OCI-LY7 (cell line): ENCODE data around the gene SYNM. TPM values are rescaled to one million over a fixed set of nuclear protein-coding genes. Genes with fewer than 3 reads are reported as not detected.

Experiments
- BruUV-seq: library from RNA; stranded (reverse); fragments of 400-500 nt; replicated peaks from 2 replicates; lab custom pipeline; 2021; lab: Mats Ljungman, UMichigan
- CTCF ChIA-PET: fragments of 300-600 bp; sonication (Branson Sonifier 250); formaldehyde crosslinking; loops from one replicate; lab custom pipeline; 2022; ENCODE audit warnings: antibody characterized with exemption; ENCODE audit not compliant: unreplicated experiment; lab: Charles Lee
- POLR2A ChIA-PET: fragments of 300-600 bp; sonication (Branson Sonifier 250); formaldehyde crosslinking; loops from one replicate; lab custom pipeline; 2022; ENCODE audit warnings: antibody characterized with exemption; lab: Charles Lee
- DNase-seq: peaks from one replicate; pipeline ENCODE4 v3.0.0-alpha.2; 2015; ENCODE audit warnings: low spot score
- H2AFZ ChIP-seq: fragments of 200-600 bp; sonication (generic), shearing (Covaris generic); 2 replicates; pipeline ENCODE4 v1.6.1; 2014; ENCODE audit warnings: mild to moderate bottlenecking, antibody characterized with exemption, low read length, moderate library complexity
- H3K27ac ChIP-seq: fragments of 200-600 bp; sonication (generic); 2 replicates; pipeline ENCODE4 v1.5.1; 2014; ENCODE audit warnings: mixed run types, low read depth, mild to moderate bottlenecking, moderate library complexity, low read length, inconsistent platforms; ENCODE audit not compliant: poor library complexity, severe bottlenecking
- H3K36me3 ChIP-seq: fragments of 200-600 bp; sonication (generic); 2 replicates; pipeline ENCODE4 v1.6.1; 2014; ENCODE audit warnings: mild to moderate bottlenecking, antibody characterized with exemption, low read length, moderate library complexity, mixed read lengths; ENCODE audit not compliant: insufficient read depth
- H3K4me1 ChIP-seq: fragments of 200-600 bp; sonication (generic); 2 replicates; pipeline ENCODE4 v1.5.1; 2014; ENCODE audit warnings: mild to moderate bottlenecking, low read length; ENCODE audit not compliant: insufficient read depth, poor library complexity, severe bottlenecking
- H3K4me2 ChIP-seq: fragments of 200-600 bp; sonication (generic); 2 replicates; pipeline ENCODE4 v1.6.1; 2014; ENCODE audit warnings: mild to moderate bottlenecking, low read length
- H3K4me3 ChIP-seq: fragments of 200-600 bp; sonication (generic); 2 replicates; pipeline ENCODE4 v1.5.1; 2014; ENCODE audit warnings: mild to moderate bottlenecking, low read depth, low read length; ENCODE audit not compliant: poor library complexity, severe bottlenecking
- H3K79me2 ChIP-seq: fragments of 200-600 bp; sonication (generic); 2 replicates; pipeline ENCODE4 v1.6.1; 2016; ENCODE audit warnings: low read depth, mild to moderate bottlenecking, low read length, moderate library complexity, mixed read lengths; ENCODE audit not compliant: insufficient read depth
- H3K9me2 ChIP-seq: fragments of 200-600 bp; sonication (generic); 2 replicates; pipeline ENCODE4 v1.6.1; 2016; ENCODE audit warnings: mild to moderate bottlenecking, low read length, mixed read lengths; ENCODE audit not compliant: insufficient read depth
- H3K9me3 ChIP-seq: fragments of 200-600 bp; sonication (generic); 2 replicates; pipeline ENCODE4 v1.6.1; 2014; ENCODE audit warnings: mild to moderate bottlenecking, mixed run types, low read length, mixed read lengths
- H4K20me1 ChIP-seq: fragments of 200-600 bp; sonication (generic); 2 replicates; pipeline ENCODE4 v1.6.1; 2014; ENCODE audit warnings: mild to moderate bottlenecking, antibody characterized with exemption, low read length, moderate library complexity, mixed read lengths; ENCODE audit not compliant: insufficient read depth
- EZH2phosphoT487 ChIP-seq: fragments of 200-600 bp; sonication (generic); IDR thresholded peaks from 2 replicates; pipeline ENCODE4 v1.6.1; 2018; ENCODE audit warnings: low read depth, borderline replicate concordance, mild to moderate bottlenecking, mixed run types, antibody characterized with exemption, low read length, moderate library complexity, mixed read lengths
- intact Hi-C: fragments of 100-400 bp; cut with micrococcal nuclease; formaldehyde crosslinking; loops from one replicate; pipeline ENCODE4 v1.10.0; 2022; ENCODE audit not compliant: unreplicated experiment
- total RNA-seq, 2 experiments: library from RNA; depleted of rRNA in 1 of 2; stranded (reverse); fragments of >200 nt in 1 of 2; shearing (Covaris generic) in 1 of 2; gene quantifications; 2 replicates each; pipeline ENCODE4 v1.2.3, GENCODE V29; 2014 to 2022
- TF ChIP-seq, protein P1 (sequence below): fragments of 200-600 bp; sonication (generic); conservative IDR thresholded peaks from 2 replicates; pipeline ENCODE4 v1.5.1; 2014; ENCODE audit warnings: mild to moderate bottlenecking, antibody characterized with exemption, low read length, moderate library complexity, mixed read lengths

The SYNM gene
- total RNA-seq, 2 experiments from 2014 or later: 0.08 to 0.41 TPM

DNA sequence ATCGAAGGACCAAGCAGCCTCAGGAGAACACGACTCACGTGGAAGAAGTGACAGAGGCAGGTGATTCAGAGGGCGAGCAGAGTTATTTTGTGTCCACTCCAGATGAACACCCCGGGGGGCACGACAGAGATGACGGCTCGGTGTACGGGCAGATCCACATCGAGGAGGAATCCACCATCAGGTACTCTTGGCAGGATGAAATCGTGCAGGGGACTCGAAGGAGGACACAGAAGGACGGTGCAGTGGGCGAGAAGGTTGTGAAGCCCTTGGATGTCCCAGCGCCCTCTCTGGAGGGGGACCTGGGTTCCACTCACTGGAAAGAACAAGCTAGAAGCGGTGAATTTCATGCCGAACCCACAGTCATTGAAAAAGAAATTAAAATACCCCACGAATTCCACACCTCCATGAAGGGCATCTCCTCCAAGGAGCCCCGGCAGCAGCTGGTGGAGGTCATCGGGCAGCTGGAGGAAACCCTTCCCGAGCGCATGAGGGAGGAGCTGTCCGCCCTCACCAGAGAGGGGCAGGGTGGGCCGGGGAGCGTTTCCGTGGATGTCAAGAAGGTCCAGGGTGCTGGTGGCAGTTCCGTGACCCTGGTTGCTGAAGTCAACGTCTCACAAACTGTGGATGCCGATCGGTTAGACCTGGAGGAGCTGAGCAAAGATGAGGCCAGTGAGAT, 26.0 kb downstream of the SYNM start:
- TF ChIP-seq, protein P1, sequence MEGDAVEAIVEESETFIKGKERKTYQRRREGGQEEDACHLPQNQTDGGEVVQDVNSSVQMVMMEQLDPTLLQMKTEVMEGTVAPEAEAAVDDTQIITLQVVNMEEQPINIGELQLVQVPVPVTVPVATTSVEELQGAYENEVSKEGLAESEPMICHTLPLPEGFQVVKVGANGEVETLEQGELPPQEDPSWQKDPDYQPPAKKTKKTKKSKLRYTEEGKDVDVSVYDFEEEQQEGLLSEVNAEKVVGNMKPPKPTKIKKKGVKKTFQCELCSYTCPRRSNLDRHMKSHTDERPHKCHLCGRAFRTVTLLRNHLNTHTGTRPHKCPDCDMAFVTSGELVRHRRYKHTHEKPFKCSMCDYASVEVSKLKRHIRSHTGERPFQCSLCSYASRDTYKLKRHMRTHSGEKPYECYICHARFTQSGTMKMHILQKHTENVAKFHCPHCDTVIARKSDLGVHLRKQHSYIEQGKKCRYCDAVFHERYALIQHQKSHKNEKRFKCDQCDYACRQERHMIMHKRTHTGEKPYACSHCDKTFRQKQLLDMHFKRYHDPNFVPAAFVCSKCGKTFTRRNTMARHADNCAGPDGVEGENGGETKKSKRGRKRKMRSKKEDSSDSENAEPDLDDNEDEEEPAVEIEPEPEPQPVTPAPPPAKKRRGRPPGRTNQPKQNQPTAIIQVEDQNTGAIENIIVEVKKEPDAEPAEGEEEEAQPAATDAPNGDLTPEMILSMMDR: no peak
- no peak for TF ChIP-seq EZH2phosphoT487
- Histone ChIP-seq H3K79me2 (no peaks in the 10 kb centered on the region), H2AFZ (no peak overlapping the region), H3K36me3 (no peaks in the 10 kb centered on the region), H3K4me2 (no peak overlapping the region), H3K9me3 (no peaks in the 10 kb centered on the region), H4K20me1 (no peaks in the 10 kb centered on the region), H3K27ac (no peak overlapping the region), H3K4me3 (no peak overlapping the region), H3K9me2 (no peaks in the 10 kb centered on the region), H3K4me1 (no peaks in the 10 kb centered on the region)
- CTCF ChIA-PET: interaction anchor here (0.6 kb wide), 1 partner anchor 124 kb away, joined by 5 read pairs; no protein-coding TSS in a partner anchor
- DNase-seq: no peak
- POLR2A ChIA-PET: no interaction called here
- BruUV-seq: no TSS peak
- intact Hi-C loops: no loop called here

GRCh38 chr15:99131441-99132023, 26.7 kb downstream of the SYNM start:
- intact Hi-C loops: no loop called here
- TF ChIP-seq, protein P1: no peak
- no peak for TF ChIP-seq EZH2phosphoT487
- no peak overlapping the region for H2AFZ ChIP-seq
- H3K4me2 ChIP-seq: no peak overlapping the region
- H3K79me2 ChIP-seq: no peaks in the 10 kb centered on the region
- DNase-seq: no peak
- H3K27ac ChIP-seq: no peak overlapping the region
- H3K4me3 ChIP-seq: no peak overlapping the region
- H3K9me2 ChIP-seq: no peaks in the 10 kb centered on the region
- no peaks in the 10 kb centered on the region for H3K9me3 ChIP-seq
- ChIA-PET POLR2A (interaction anchor here (1.1 kb wide), 1 partner anchor 13 kb away, joined by 4 read pairs; no protein-coding TSS in a partner anchor), CTCF (no interaction called here)
- no TSS peak for BruUV-seq
- H3K4me1 ChIP-seq: no peaks in the 10 kb centered on the region
- no peaks in the 10 kb centered on the region for H4K20me1 ChIP-seq
- no peaks in the 10 kb centered on the region for H3K36me3 ChIP-seq

DNA sequence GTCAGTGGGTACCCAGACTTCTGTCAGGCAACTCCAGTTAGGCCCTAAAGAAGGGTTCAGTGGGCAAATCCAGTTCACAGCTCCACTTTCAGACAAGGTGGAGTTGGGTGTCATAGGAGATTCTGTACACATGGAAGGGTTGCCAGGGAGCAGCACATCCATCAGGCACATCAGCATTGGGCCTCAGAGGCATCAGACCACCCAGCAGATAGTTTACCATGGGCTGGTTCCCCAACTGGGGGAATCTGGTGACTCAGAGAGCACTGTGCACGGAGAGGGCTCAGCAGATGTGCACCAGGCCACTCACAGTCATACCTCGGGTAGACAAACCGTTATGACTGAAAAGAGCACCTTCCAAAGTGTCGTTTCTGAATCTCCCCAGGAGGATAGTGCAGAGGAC, 27.2 kb downstream of the SYNM start:
- TF ChIP-seq EZH2phosphoT487: no peak
- no peak for DNase-seq
- intact Hi-C loops: no loop called here
- H3K4me2 ChIP-seq: no peak overlapping the region
- H3K27ac ChIP-seq: no peak overlapping the region
- no peaks in the 10 kb centered on the region for H4K20me1 ChIP-seq
- H3K36me3 ChIP-seq: no peaks in the 10 kb centered on the region
- BruUV-seq: no TSS peak
- H3K9me2 ChIP-seq: no peaks in the 10 kb centered on the region
- no peaks in the 10 kb centered on the region for H3K79me2 ChIP-seq
- ChIA-PET CTCF (no interaction called here), POLR2A (interaction anchor here (1.1 kb wide), 1 partner anchor 12 kb away, joined by 4 read pairs; no protein-coding TSS in a partner anchor)
- H3K9me3 ChIP-seq: no peaks in the 10 kb centered on the region
- H3K4me1 ChIP-seq: no peaks in the 10 kb centered on the region
- H2AFZ ChIP-seq: no peak overlapping the region
- H3K4me3 ChIP-seq: no peak overlapping the region
